ENCODE results near the gene SOX18. TPM values are rescaled to one million over a fixed set of nuclear protein-coding genes. Genes with fewer than 3 reads are reported as not detected.

SOX18 gene
- total and polyA plus RNA-seq, 2 of the 13 experiments (the other 11 are each of a cell fraction or from before 2014, with no cell fraction given), result 1.6 to 1.9 TPM

- TF ChIP-seq PHF5A (CRISPR knock-in tag; IDR thresholded peaks at IDR 0.05; ENCODE audit: low read depth, unreplicated experiment) (no peak), RNF2 (conservative IDR thresholded peaks at IDR 0.05; ENCODE audit: low read depth) (no peak), YY1 (IDR thresholded peaks at IDR 0.05; ENCODE audit: insufficient read depth, insufficient replicate concordance, low read depth, low read length) (no peak), SNAPC2 (CRISPR knock-in tag; IDR thresholded peaks at IDR 0.05) (no peak), ZFP36L1 (CRISPR knock-in tag; IDR thresholded peaks at IDR 0.05) (no peak), SAFB2 (CRISPR knock-in tag; IDR thresholded peaks at IDR 0.05; ENCODE audit: borderline replicate concordance, low read depth) (0 out of 2 replicates have a peak, but pooled peaks have one; percentile 75), NONO (IDR thresholded peaks at IDR 0.05) (no peak), NONO (CRISPR knock-in tag; conservative IDR thresholded peaks at IDR 0.05) (0 out of 2 replicates have a peak, but pooled peaks have one; percentile 38), ZFP41 (CRISPR knock-in tag; IDR thresholded peaks at IDR 0.05; ENCODE audit: borderline replicate concordance) (0 out of 2 replicates have a peak, but pooled peaks have one; percentile 55), SALL1 (CRISPR knock-in tag; IDR thresholded peaks at IDR 0.05) (no peak; the same call in 1 of the 2 replicates), ZMYM4 (CRISPR knock-in tag; IDR thresholded peaks at IDR 0.05) (no peak), ZNF576 (CRISPR knock-in tag; IDR thresholded peaks at IDR 0.05) (0 out of 2 replicates have a peak, but pooled peaks have one; percentile 8), RAD51 (IDR thresholded peaks at IDR 0.05; ENCODE audit: borderline replicate concordance) (no peak), MTA1 (CRISPR knock-in tag; IDR thresholded peaks at IDR 0.05; ENCODE audit: borderline replicate concordance) (peak; percentile 54; the same call in 1 of the 2 replicates), MBNL3 (CRISPR knock-in tag; conservative IDR thresholded peaks at IDR 0.05) (no peak), ZNF839 (CRISPR knock-in tag; IDR thresholded peaks at IDR 0.05; ENCODE audit: borderline replicate concordance) (no peak), ZFY (CRISPR knock-in tag; IDR thresholded peaks at IDR 0.05) (peak; percentile 68), RBM39 (IDR thresholded peaks at IDR 0.05; ENCODE audit: low read depth, low read length, poor library complexity, severe bottlenecking) (peak; percentile 40)
- TF ChIP-seq, protein P1, sequence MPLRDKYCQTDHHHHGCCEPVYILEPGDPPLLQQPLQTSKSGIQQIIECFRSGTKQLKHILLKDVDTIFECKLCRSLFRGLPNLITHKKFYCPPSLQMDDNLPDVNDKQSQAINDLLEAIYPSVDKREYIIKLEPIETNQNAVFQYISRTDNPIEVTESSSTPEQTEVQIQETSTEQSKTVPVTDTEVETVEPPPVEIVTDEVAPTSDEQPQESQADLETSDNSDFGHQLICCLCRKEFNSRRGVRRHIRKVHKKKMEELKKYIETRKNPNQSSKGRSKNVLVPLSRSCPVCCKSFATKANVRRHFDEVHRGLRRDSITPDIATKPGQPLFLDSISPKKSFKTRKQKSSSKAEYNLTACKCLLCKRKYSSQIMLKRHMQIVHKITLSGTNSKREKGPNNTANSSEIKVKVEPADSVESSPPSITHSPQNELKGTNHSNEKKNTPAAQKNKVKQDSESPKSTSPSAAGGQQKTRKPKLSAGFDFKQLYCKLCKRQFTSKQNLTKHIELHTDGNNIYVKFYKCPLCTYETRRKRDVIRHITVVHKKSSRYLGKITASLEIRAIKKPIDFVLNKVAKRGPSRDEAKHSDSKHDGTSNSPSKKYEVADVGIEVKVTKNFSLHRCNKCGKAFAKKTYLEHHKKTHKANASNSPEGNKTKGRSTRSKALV (CRISPR knock-in tag; IDR thresholded peaks at IDR 0.05), result no peak
- TF ChIP-seq, protein P2, sequence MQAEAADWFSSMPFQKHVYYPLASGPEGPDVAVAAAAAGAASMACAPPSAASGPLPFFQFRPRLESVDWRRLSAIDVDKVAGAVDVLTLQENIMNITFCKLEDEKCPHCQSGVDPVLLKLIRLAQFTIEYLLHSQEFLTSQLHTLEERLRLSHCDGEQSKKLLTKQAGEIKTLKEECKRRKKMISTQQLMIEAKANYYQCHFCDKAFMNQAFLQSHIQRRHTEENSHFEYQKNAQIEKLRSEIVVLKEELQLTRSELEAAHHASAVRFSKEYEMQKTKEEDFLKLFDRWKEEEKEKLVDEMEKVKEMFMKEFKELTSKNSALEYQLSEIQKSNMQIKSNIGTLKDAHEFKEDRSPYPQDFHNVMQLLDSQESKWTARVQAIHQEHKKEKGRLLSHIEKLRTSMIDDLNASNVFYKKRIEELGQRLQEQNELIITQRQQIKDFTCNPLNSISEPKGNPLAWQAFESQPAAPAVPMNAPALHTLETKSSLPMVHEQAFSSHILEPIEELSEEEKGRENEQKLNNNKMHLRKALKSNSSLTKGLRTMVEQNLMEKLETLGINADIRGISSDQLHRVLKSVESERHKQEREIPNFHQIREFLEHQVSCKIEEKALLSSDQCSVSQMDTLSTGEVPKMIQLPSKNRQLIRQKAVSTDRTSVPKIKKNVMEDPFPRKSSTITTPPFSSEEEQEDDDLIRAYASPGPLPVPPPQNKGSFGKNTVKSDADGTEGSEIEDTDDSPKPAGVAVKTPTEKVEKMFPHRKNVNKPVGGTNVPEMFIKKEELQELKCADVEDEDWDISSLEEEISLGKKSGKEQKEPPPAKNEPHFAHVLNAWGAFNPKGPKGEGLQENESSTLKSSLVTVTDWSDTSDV (CRISPR knock-in tag; IDR thresholded peaks at IDR 0.05), result no peak
- TF ChIP-seq, protein P3, sequence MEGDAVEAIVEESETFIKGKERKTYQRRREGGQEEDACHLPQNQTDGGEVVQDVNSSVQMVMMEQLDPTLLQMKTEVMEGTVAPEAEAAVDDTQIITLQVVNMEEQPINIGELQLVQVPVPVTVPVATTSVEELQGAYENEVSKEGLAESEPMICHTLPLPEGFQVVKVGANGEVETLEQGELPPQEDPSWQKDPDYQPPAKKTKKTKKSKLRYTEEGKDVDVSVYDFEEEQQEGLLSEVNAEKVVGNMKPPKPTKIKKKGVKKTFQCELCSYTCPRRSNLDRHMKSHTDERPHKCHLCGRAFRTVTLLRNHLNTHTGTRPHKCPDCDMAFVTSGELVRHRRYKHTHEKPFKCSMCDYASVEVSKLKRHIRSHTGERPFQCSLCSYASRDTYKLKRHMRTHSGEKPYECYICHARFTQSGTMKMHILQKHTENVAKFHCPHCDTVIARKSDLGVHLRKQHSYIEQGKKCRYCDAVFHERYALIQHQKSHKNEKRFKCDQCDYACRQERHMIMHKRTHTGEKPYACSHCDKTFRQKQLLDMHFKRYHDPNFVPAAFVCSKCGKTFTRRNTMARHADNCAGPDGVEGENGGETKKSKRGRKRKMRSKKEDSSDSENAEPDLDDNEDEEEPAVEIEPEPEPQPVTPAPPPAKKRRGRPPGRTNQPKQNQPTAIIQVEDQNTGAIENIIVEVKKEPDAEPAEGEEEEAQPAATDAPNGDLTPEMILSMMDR (CRISPR knock-in tag; IDR thresholded peaks at IDR 0.05), result no peak
Observed at GRCh38 chr20:64079273-64080012, 30.0 kb upstream of the SOX18 start, which contains the start of gene RGS19 (continued).

All from HepG2 (cell line).